Ascending aorta (tissue), 2 donors: ENCODE data around the gene SF1. TPM values are rescaled to one million over a fixed set of nuclear protein-coding genes. Genes with fewer than 3 reads are reported as not detected.

Experiments used
- DNase-seq, 2 donors: peaks; one replicate each; pipeline ENCODE4 v3.0.0-alpha.2; 2019; ENCODE audit warnings: low spot score in 2 of 2
- H3K27ac ChIP-seq, 2 donors: fragments of 200-600 bp; sonication (generic); one replicate each; pipeline ENCODE4 v1.5.1; 2016 to 2017; ENCODE audit warnings: mild to moderate bottlenecking in 1 of 2
- H3K27me3 ChIP-seq: fragments of 200-600 bp; sonication (generic); one replicate; pipeline ENCODE4 v1.5.1; 2017
- H3K36me3 ChIP-seq, 2 donors: fragments of 200-600 bp; sonication (generic); one replicate each; pipeline ENCODE4 v1.5.1; 2016
- H3K4me1 ChIP-seq, 2 donors: fragments of 200-600 bp; sonication (generic); one replicate each; pipeline ENCODE4 v1.5.1; 2016 to 2017; ENCODE audit warnings: mild to moderate bottlenecking in 1 of 2
- H3K4me3 ChIP-seq, 2 donors: fragments of 200-600 bp; sonication (generic); one replicate each; pipeline ENCODE4 v1.5.1; 2016 to 2017; ENCODE audit warnings: mild to moderate bottlenecking in 1 of 2
- H3K9me3 ChIP-seq, 2 donors: fragments of 200-600 bp; sonication (generic); one replicate each; pipeline ENCODE4 v1.5.1; 2016
- CTCF ChIP-seq, 3 experiments: fragments of 200-600 bp in 2 of 3; fragments of 450-650 bp in 1 of 3; sonication (generic) in 2 of 3; IDR thresholded peaks; one replicate each; pipeline ENCODE4 v1.5.1; 2016 to 2019; ENCODE audit warnings: antibody characterized with exemption in 3 of 3, mild to moderate bottlenecking in 1 of 3, moderate library complexity in 1 of 3
- intact Hi-C: fragments of 100-400 bp; cut with DNase I; formaldehyde crosslinking; loops from one replicate; pipeline ENCODE4 v1.15.1; 2023
- total RNA-seq: library from RNA; depleted of rRNA; stranded (reverse); fragments of >200 nt; gene quantifications from one replicate; pipeline ENCODE4 v1.1.0, GENCODE V29; 2016

The SF1 gene
- total RNA-seq, 1 donor from 2014 or later: 332 TPM

- intact Hi-C loops: loop anchor here (10.0 kb wide), 1 partner anchor 285 kb away; the partner anchor contains the start of genes CDCA5 and ZFPL1
- TF ChIP-seq CTCF (IDR thresholded peaks at IDR 0.05): no peak
- Histone ChIP-seq H3K4me3 (no peak overlapping the region), H3K4me1 (peaks cover 8 to 17% of the 10 kb centered on the region in 2 donors), H3K36me3 (peaks cover 11 to 17% of the 10 kb centered on the region in 2 donors), H3K27me3 (no peaks in the 10 kb centered on the region), H3K27ac (no peak overlapping the region), H3K9me3 (no peaks in the 10 kb centered on the region)
- DNase-seq: no peak
These were observed 21.4 kb upstream of the SF1 start for GRCh38 chr11:64799623-64800302.

GRCh38 chr11:64799256-64799622 is 20.9 kb upstream of the SF1 start:
- no peak overlapping the region for H3K4me3 ChIP-seq
- H3K36me3 ChIP-seq: peaks cover 11 to 13% of the 10 kb centered on the region in 2 donors
- intact Hi-C loops: no loop called here
- no peak for TF ChIP-seq CTCF (IDR thresholded peaks at IDR 0.05)
- no peaks in the 10 kb centered on the region for H3K9me3 ChIP-seq
- H3K27me3 ChIP-seq: no peaks in the 10 kb centered on the region
- DNase-seq: no peak
- peaks cover 8 to 12% of the 10 kb centered on the region in 2 donors for H3K4me1 ChIP-seq
- H3K27ac ChIP-seq: no peak overlapping the region

- Histone ChIP-seq H3K4me3 (no peak overlapping the region), H3K27me3 (no peaks in the 10 kb centered on the region), H3K27ac (no peak overlapping the region), H3K4me1 (no peaks in the 10 kb centered on the region), H3K36me3 (peaks cover 11 to 17% of the 10 kb centered on the region in 2 donors), H3K9me3 (no peaks in the 10 kb centered on the region)
- no peak for TF ChIP-seq CTCF (IDR thresholded peaks at IDR 0.05)
- intact Hi-C loops: no loop called here
- DNase-seq: no peak
These were observed 18.6 kb upstream of the SF1 start for GRCh38 chr11:64796757-64797541.

- intact Hi-C loops: no loop called here
- Histone ChIP-seq H3K27ac (no peak overlapping the region), H3K36me3 (peaks cover 14 to 17% of the 10 kb centered on the region in 2 donors), H3K27me3 (no peaks in the 10 kb centered on the region), H3K4me3 (no peak overlapping the region), H3K9me3 (no peaks in the 10 kb centered on the region), H3K4me1 (no peaks in the 10 kb centered on the region)
- DNase-seq: no peak
- TF ChIP-seq CTCF (IDR thresholded peaks at IDR 0.05): no peak
These were observed 17.9 kb upstream of the SF1 start for GRCh38 chr11:64796047-64796756.

- H3K27ac ChIP-seq: no peak overlapping the region
- peaks cover 19 to 34% of the 10 kb centered on the region in 2 donors for H3K36me3 ChIP-seq
- no peak overlapping the region for H3K4me3 ChIP-seq
- no peak for TF ChIP-seq CTCF (IDR thresholded peaks at IDR 0.05)
- H3K4me1 ChIP-seq: no peaks in the 10 kb centered on the region
- no peak for DNase-seq
- no peaks in the 10 kb centered on the region for H3K27me3 ChIP-seq
- intact Hi-C loops: no loop called here
- no peaks in the 10 kb centered on the region for H3K9me3 ChIP-seq
These were observed 16.2 kb upstream of the SF1 start for GRCh38 chr11:64794526-64794925.
